GM21529 (cell line): ENCODE results near the gene TECPR2.

Experiments used
- ATAC-seq: cut with Tn5 transposase; IDR thresholded peaks from one replicate; pipeline ENCODE4 v1.9.1; 2021; ENCODE audit not compliant: unreplicated experiment

TECPR2 gene

GRCh38 chr14:102462391-102462790 lies 99.7 kb downstream of the TECPR2 start:
- ATAC-seq, result no peak

- ATAC-seq, result no peak
Observed at GRCh38 chr14:102464006-102464405, 101.3 kb downstream of the TECPR2 start.

GRCh38 chr14:102464846-102465341 lies 102.2 kb downstream of the TECPR2 start:
- ATAC-seq, result no peak

GRCh38 chr14:102469261-102469660 lies 106.5 kb downstream of the TECPR2 start:
- ATAC-seq, result no peak

- no peak for ATAC-seq
Observed at GRCh38 chr14:102471921-102472790, 109.4 kb downstream of the TECPR2 start.

GRCh38 chr14:102472791-102473150 lies 110.0 kb downstream of the TECPR2 start:
- no peak for ATAC-seq

GRCh38 chr14:102473559-102473958 lies 110.8 kb downstream of the TECPR2 start:
- no peak for ATAC-seq

- ATAC-seq, result no peak
Observed at GRCh38 chr14:102474934-102475333, 112.2 kb downstream of the TECPR2 start.

GRCh38 chr14:102479107-102479506 lies 116.4 kb downstream of the TECPR2 start:
- no peak for ATAC-seq

GRCh38 chr14:102479777-102480176 lies 117.0 kb downstream of the TECPR2 start:
- ATAC-seq, result no peak

GRCh38 chr14:102481371-102481770 lies 118.6 kb downstream of the TECPR2 start:
- no peak for ATAC-seq

- ATAC-seq, result no peak
Observed at GRCh38 chr14:102481791-102482238, 119.1 kb downstream of the TECPR2 start.

GRCh38 chr14:102484316-102484715 lies 121.6 kb downstream of the TECPR2 start:
- ATAC-seq, result no peak

GRCh38 chr14:102485693-102486512 lies 123.2 kb downstream of the TECPR2 start:
- no peak for ATAC-seq

GRCh38 chr14:102486513-102487203 lies 123.9 kb downstream of the TECPR2 start:
- no peak for ATAC-seq

GRCh38 chr14:102487204-102487577 lies 124.5 kb downstream of the TECPR2 start:
- no peak for ATAC-seq

- ATAC-seq, result no peak
Observed at GRCh38 chr14:102490456-102490855, 127.7 kb downstream of the TECPR2 start.

- ATAC-seq, result no peak
Observed at GRCh38 chr14:102491366-102491765, 128.6 kb downstream of the TECPR2 start.

- ATAC-seq, result no peak
Observed at GRCh38 chr14:102491786-102492530, 129.2 kb downstream of the TECPR2 start.

GRCh38 chr14:102492531-102492910 lies 129.8 kb downstream of the TECPR2 start:
- no peak for ATAC-seq

GRCh38 chr14:102493096-102493495 lies 130.4 kb downstream of the TECPR2 start:
- ATAC-seq, result no peak
